GM13977 (cell line): Measurements from ENCODE around the gene XPNPEP1.

Experiments
- DNase-seq: peaks from one replicate; pipeline ENCODE4 v3.0.0; 2012; ENCODE audit warnings: low spot score
- CTCF ChIP-seq: IDR thresholded peaks from 2 replicates; pipeline ENCODE4 v1.5.1; 2012; ENCODE audit warnings: mild to moderate bottlenecking, control low read depth; ENCODE audit not compliant: insufficient read depth; ENCODE audit errors: extremely low read depth, missing control alignments
- in situ Hi-C: fragments of 300-500 bp; cut with MboI; formaldehyde crosslinking; loops from one replicate; pipeline ENCODE4 v1.12.0; 2022; ENCODE audit warnings: low sequenced_read_pairs, low pct_unique_long_range_greater_than_20kb, mixed read lengths, inconsistent platforms; ENCODE audit not compliant: unreplicated experiment

XPNPEP1 gene

GRCh38 chr10:109914966-109915365 lies 8.3 kb downstream of the XPNPEP1 start:
- DNase-seq, result peak; percentile 31
- in situ Hi-C loops, result no loop called here
- no peak for TF ChIP-seq CTCF

- DNase-seq, result no peak
- in situ Hi-C loops, result no loop called here
Measured at GRCh38 chr10:109913306-109913892, 9.9 kb downstream of the XPNPEP1 start.

GRCh38 chr10:109912335-109913281 lies 10.7 kb downstream of the XPNPEP1 start:
- in situ Hi-C loops, result no loop called here
- no peak for TF ChIP-seq CTCF
- peak; percentile 22 for DNase-seq

More at GRCh38 chr10:109913306-109913892, 9.9 kb downstream of the XPNPEP1 start:
- TF ChIP-seq CTCF, result no peak

- TF ChIP-seq CTCF, result no peak
- in situ Hi-C loops, result no loop called here
- no peak for DNase-seq
Measured at GRCh38 chr10:109911903-109912302, 11.4 kb downstream of the XPNPEP1 start.

- no peak for DNase-seq
- TF ChIP-seq CTCF, result no peak
- in situ Hi-C loops, result no loop called here
Measured at GRCh38 chr10:109906316-109906715, 17.0 kb downstream of the XPNPEP1 start.

- in situ Hi-C loops, result no loop called here
- TF ChIP-seq CTCF, result no peak
- DNase-seq, result no peak
Measured at GRCh38 chr10:109904397-109904796, 18.9 kb downstream of the XPNPEP1 start.
